ENCODE measurements around the gene AP1M1.

AP1M1 gene

DNA sequence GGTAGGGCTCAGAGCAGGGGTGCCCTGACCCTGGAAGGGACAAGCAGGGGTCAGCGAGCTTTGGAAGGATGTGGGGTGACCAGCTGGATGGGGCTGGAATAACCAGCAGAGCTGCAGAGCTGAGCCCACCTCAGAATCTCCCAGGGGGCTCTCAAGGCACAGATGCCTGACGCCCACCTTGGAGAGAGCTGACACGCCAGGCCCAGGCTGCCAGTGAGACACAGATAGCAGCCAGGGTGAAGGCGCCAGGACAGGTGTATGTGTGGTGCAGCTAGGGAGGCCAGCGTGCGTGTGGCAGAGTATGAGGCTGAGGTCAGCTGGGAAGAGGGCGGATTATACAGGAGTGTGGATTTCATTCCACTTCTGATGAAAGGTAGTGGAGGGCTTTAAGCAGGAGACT lies 8.9 kb downstream of the AP1M1 start:
- no peak; the same call in 2 of the 3 replicates for ATAC-seq (ENCODE audit: low read depth)
- no peaks in the 10 kb centered on the region for H3K4me1 ChIP-seq (ENCODE audit: insufficient read depth, poor library complexity, severe bottlenecking)
- peaks cover 54% of the 10 kb centered on the region for H3K36me3 ChIP-seq (ENCODE audit: low read depth)

DNA sequence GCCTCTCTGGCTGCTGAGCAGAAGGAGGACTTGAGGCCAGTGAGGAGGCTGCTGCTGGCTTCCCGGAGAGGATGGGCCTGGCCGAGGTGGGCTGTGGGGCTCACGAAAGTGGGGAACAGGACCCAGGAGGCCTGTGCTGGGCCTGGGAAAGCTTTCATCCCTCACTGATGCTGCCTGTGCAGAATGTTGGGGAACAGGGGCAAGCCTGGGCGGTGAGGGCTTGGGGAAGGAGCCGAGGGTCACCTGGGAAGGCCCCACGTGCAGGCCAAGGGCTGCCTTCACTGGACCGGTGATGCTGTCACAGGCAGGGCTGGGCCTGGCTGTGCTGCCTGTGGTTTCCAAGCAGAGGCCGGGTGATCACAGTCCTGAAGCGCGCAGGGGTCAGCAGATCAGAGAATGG lies 9.4 kb downstream of the AP1M1 start:
- H3K4me3 ChIP-seq (ENCODE audit: severe bottlenecking), result no peak overlapping the region
- no peak for DNase-seq (ENCODE audit: low spot score)
- H3K36me3 ChIP-seq (ENCODE audit: low read depth), result peaks cover 57% of the 10 kb centered on the region
- H3K27ac ChIP-seq (ENCODE audit: poor library complexity, severe bottlenecking), result no peak overlapping the region
- no peaks in the 10 kb centered on the region for H3K27me3 ChIP-seq (ENCODE audit: insufficient read depth, poor library complexity, severe bottlenecking)
- no peaks in the 10 kb centered on the region for H3K4me1 ChIP-seq (ENCODE audit: insufficient read depth, poor library complexity, severe bottlenecking)
- no peaks in the 10 kb centered on the region for H3K9me3 ChIP-seq (ENCODE audit: severe bottlenecking)
- TF ChIP-seq CTCF (IDR thresholded peaks at IDR 0.05; ENCODE audit: poor library complexity, severe bottlenecking), result no peak
- no peak for ATAC-seq (ENCODE audit: low read depth)

More for the DNA sequence above, 8.9 kb downstream of the AP1M1 start:
- no peak overlapping the region for H3K27ac ChIP-seq (ENCODE audit: poor library complexity, severe bottlenecking)
- TF ChIP-seq CTCF (IDR thresholded peaks at IDR 0.05; ENCODE audit: poor library complexity, severe bottlenecking), result no peak
- no peaks in the 10 kb centered on the region for H3K27me3 ChIP-seq (ENCODE audit: insufficient read depth, poor library complexity, severe bottlenecking)
- no peak overlapping the region for H3K4me3 ChIP-seq (ENCODE audit: severe bottlenecking)
- no peak for DNase-seq (ENCODE audit: low spot score)
- H3K9me3 ChIP-seq (ENCODE audit: severe bottlenecking), result no peaks in the 10 kb centered on the region

DNA sequence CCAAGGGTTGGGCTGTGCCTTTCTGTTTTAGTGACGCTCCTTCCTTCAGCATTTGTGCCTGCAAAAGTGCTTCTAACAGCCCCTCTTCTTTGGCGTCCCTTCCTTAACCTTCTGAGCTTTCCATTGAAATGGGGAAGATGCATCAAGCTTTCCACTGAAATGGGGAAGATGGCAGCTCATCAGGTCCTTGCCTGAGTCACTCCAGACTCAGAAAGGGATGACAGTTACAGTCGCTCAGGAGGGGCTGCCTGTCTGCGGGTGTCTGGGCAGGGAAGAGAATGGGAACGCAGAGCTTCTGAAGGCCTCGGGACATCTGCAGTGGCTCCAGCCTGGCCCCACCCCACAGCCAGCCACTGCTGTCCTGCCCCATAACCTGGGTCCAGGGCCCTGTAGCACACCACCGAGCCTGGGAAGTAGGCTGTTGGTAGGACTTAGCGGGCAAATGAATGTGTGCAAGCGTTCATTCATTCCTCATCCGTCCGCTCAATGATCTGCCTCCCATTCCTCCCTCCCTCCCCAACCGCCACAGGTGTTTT lies 9.8 kb downstream of the AP1M1 start:
- no peak overlapping the region for H3K27ac ChIP-seq (ENCODE audit: poor library complexity, severe bottlenecking)
- H3K4me3 ChIP-seq (ENCODE audit: severe bottlenecking), result no peak overlapping the region
- DNase-seq (ENCODE audit: low spot score) (no peak), ATAC-seq (ENCODE audit: low read depth) (no peak)
- no peaks in the 10 kb centered on the region for H3K27me3 ChIP-seq (ENCODE audit: insufficient read depth, poor library complexity, severe bottlenecking)
- TF ChIP-seq CTCF (IDR thresholded peaks at IDR 0.05; ENCODE audit: poor library complexity, severe bottlenecking), result no peak
- H3K9me3 ChIP-seq (ENCODE audit: severe bottlenecking), result no peaks in the 10 kb centered on the region
- H3K4me1 ChIP-seq (ENCODE audit: insufficient read depth, poor library complexity, severe bottlenecking), result no peaks in the 10 kb centered on the region
- H3K36me3 ChIP-seq (ENCODE audit: low read depth), result peaks cover 56% of the 10 kb centered on the region

DNA sequence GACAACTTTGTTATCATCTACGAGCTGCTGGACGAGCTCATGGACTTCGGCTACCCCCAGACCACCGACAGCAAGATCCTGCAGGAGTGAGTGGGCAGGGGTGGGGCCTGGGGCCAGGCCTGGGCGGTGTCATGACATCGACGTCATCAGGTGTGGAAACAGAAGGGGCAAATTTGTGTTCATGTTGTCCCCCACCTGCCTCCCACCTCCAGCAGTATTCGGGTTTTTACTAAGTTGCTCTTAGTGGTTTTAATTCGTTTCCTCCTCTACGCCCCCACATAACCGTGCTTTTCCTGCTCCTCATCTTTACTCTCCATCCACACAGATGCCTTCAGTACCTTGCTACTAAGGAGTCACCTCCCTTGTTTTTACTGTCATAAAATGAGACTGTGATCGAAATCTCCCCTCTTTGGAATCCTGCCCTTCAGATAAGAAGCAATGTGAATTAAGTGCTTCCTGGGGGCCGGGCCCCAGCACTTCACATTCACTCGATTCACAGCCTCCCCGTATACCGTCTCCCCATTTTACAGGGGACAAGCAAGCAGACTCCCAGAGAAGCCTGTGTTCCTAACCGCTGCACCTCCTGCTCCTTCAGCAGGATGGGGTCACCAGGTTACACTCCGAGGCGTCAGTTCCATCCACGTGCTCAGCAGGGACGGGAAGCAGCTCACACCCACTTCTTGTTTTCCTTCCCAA lies 10.5 kb downstream of the AP1M1 start:
- TF ChIP-seq CTCF (IDR thresholded peaks at IDR 0.05; ENCODE audit: poor library complexity, severe bottlenecking), result no peak
- Histone ChIP-seq H3K36me3 (ENCODE audit: low read depth) (peaks cover 57% of the 10 kb centered on the region), H3K27ac (ENCODE audit: poor library complexity, severe bottlenecking) (no peak overlapping the region)

More for the DNA sequence above, 10.5 kb downstream of the AP1M1 start:
- Histone ChIP-seq H3K27me3 (ENCODE audit: insufficient read depth, poor library complexity, severe bottlenecking) (no peaks in the 10 kb centered on the region), H3K9me3 (ENCODE audit: severe bottlenecking) (no peaks in the 10 kb centered on the region), H3K4me3 (ENCODE audit: severe bottlenecking) (no peak overlapping the region), H3K4me1 (ENCODE audit: insufficient read depth, poor library complexity, severe bottlenecking) (no peaks in the 10 kb centered on the region)
- DNase-seq (ENCODE audit: low spot score), result no peak
- ATAC-seq (ENCODE audit: low read depth), result no peak

All from RWPE2 (cell line).